SK-N-MC (cell line): Measurements from ENCODE around the gene MUC6.

ENCODE experiments used
- EZH2 ChIP-seq: fragments of 200-600 bp; sonication (generic); IDR thresholded peaks from one replicate; pipeline ENCODE4 v1.6.1; 2017; ENCODE audit warnings: antibody characterized with exemption
- FOXP2 ChIP-seq: optimal IDR thresholded peaks from 2 replicates; pipeline ENCODE3; 2011; ENCODE audit warnings: mild to moderate bottlenecking, moderate library complexity; ENCODE audit not compliant: insufficient read depth; ENCODE audit errors: extremely low read length, control extremely low read depth
- POLR2AphosphoS5 ChIP-seq: IDR thresholded peaks from 2 replicates; pipeline ENCODE4 v1.6.1; 2012; ENCODE audit warnings: mild to moderate bottlenecking, low read depth, low read length, borderline replicate concordance

GRCh38 chr11:1008001-1008802, 28.3 kb downstream of the MUC6 start:
- no peak for TF ChIP-seq EZH2
- no peak for TF ChIP-seq POLR2AphosphoS5
- TF ChIP-seq FOXP2, result no peak
